DOHH2 (cell line): ENCODE measurements around the gene ADK.

Experiments
- CTCF ChIP-seq: fragments of 200-600 bp; sonication (generic); IDR thresholded peaks from one replicate; pipeline ENCODE4 v1.5.1; 2014; ENCODE audit warnings: antibody characterized with exemption, mild to moderate bottlenecking, low read depth, low read length; ENCODE audit not compliant: poor library complexity, severe bottlenecking
- EZH2phosphoT487 ChIP-seq: fragments of 200-600 bp; sonication (generic); IDR thresholded peaks from 2 replicates; pipeline ENCODE4 v1.6.1; 2017; ENCODE audit warnings: borderline replicate concordance, mild to moderate bottlenecking, antibody characterized with exemption, low read length, moderate library complexity, mixed read lengths

- TF ChIP-seq CTCF (no peak), EZH2phosphoT487 (no peak)
Measured at GRCh38 chr10:74683067-74683466, 532.0 kb downstream of the ADK start.
